22Rv1 (cell line): Measurements from ENCODE around the gene TMEM53.

Experiments
- CTCF ChIP-seq: fragments of 450-650 bp; IDR thresholded peaks from 2 replicates; pipeline ENCODE4 v1.5.1; 2017; ENCODE audit warnings: mild to moderate bottlenecking
- ZFX ChIP-seq: fragments of 450-650 bp; IDR thresholded peaks from 2 replicates; pipeline ENCODE4 v1.6.1; 2017; ENCODE audit warnings: antibody characterized with exemption, borderline replicate concordance

GRCh38 chr1:44694863-44695478 is 20.7 kb upstream of the TMEM53 start:
- TF ChIP-seq CTCF (no peak), ZFX (no peak)
